ENCODE measurements around the gene CREB3L1.

Gene CREB3L1

GRCh38 chr11:46330563-46331281 lies 53.3 kb downstream of the CREB3L1 start:
- DNase-seq: no peak

- DNase-seq: no peak
Measured at GRCh38 chr11:46331282-46331984, 54.0 kb downstream of the CREB3L1 start.

- no peak for DNase-seq
Measured at GRCh38 chr11:46332093-46332567, 54.7 kb downstream of the CREB3L1 start.

GRCh38 chr11:46332568-46333393 lies 55.3 kb downstream of the CREB3L1 start:
- no peak for DNase-seq

GRCh38 chr11:46333394-46333947 lies 56.0 kb downstream of the CREB3L1 start:
- no peak for DNase-seq

- DNase-seq: no peak
Measured at GRCh38 chr11:46334211-46334610, 56.7 kb downstream of the CREB3L1 start.

- no peak for DNase-seq
Measured at GRCh38 chr11:46335271-46335670, 57.8 kb downstream of the CREB3L1 start.

- DNase-seq: no peak
Measured at GRCh38 chr11:46335890-46336562, 58.6 kb downstream of the CREB3L1 start.

- peak; percentile 79 for DNase-seq
Measured at GRCh38 chr11:46336563-46337180, 59.2 kb downstream of the CREB3L1 start.

GRCh38 chr11:46337626-46338345 lies 60.3 kb downstream of the CREB3L1 start:
- no peak for DNase-seq

GRCh38 chr11:46338636-46338987 lies 61.1 kb downstream of the CREB3L1 start:
- no peak for DNase-seq

- DNase-seq: no peak
Measured at GRCh38 chr11:46338988-46339666, 61.7 kb downstream of the CREB3L1 start.

- no peak for DNase-seq
Measured at GRCh38 chr11:46339816-46340215, 62.4 kb downstream of the CREB3L1 start.

GRCh38 chr11:46341454-46341853 lies 64.0 kb downstream of the CREB3L1 start:
- DNase-seq: no peak

- no peak for DNase-seq
Measured at GRCh38 chr11:46342239-46342638, 64.8 kb downstream of the CREB3L1 start.

GRCh38 chr11:46343520-46343919 lies 66.1 kb downstream of the CREB3L1 start:
- no peak for DNase-seq

- DNase-seq: no peak
Measured at GRCh38 chr11:46345131-46345597, 67.7 kb downstream of the CREB3L1 start.

GRCh38 chr11:46345881-46346484 lies 68.5 kb downstream of the CREB3L1 start:
- no peak for DNase-seq

- DNase-seq: no peak
Measured at GRCh38 chr11:46346886-46347636, 69.6 kb downstream of the CREB3L1 start, which contains the start of gene DGKZ. Gene DGKZ, plus strand, starts transcription at chr11:46347463. Its CDS starts 197 bp downstream, at chr11:46347660.

Data from SIG-M5 (cell line).